ENCODE data around the gene DARS1. TPM values are rescaled to one million over a fixed set of nuclear protein-coding genes. Genes with fewer than 3 reads are reported as not detected.
"Not testable (repeated sequence)": the region's sequence is repeated elsewhere in the genome, so short reads cannot be mapped to it uniquely, and the experiment has no call there.

The DARS1 gene
- total RNA-seq, 4 donors from 2014 or later: 43.7 to 56.7 (median 50.3) TPM

- H3K27ac ChIP-seq: no peak overlapping the region
- peaks cover 0 to 21% (median 2%) of the 10 kb centered on the region in 4 donors for H3K4me1 ChIP-seq
- no peaks in the 10 kb centered on the region for H3K9me3 ChIP-seq
- H3K36me3 ChIP-seq: peaks cover 0 to 5% (median 0%) of the 10 kb centered on the region in 3 donors
- no peak overlapping the region for H3K4me3 ChIP-seq
- no peaks in the 10 kb centered on the region for H3K27me3 ChIP-seq
- TF ChIP-seq POLR2A (IDR thresholded peaks at IDR 0.05) (no peak), EP300 (IDR thresholded peaks at IDR 0.05) (no peak), CTCF (IDR thresholded peaks at IDR 0.05) (no peak)
- no peak for DNase-seq (ENCODE audit: low spot score in 2 of 2)
- WGBS, 2 donors: 96 to 98% methylated on average over 11 of the region's 11 CpGs
Observed at GRCh38 chr2:135963841-135964240, 21.6 kb downstream of the DARS1 start.

GRCh38 chr2:135962366-135963123 is 22.9 kb downstream of the DARS1 start:
- Histone ChIP-seq H3K27ac (no peak overlapping the region), H3K36me3 (peaks cover 0 to 3% (median 0%) of the 10 kb centered on the region in 3 donors), H3K4me1 (peaks cover 0 to 21% (median 2%) of the 10 kb centered on the region in 4 donors), H3K27me3 (no peaks in the 10 kb centered on the region), H3K4me3 (no peak overlapping the region), H3K9me3 (no peaks in the 10 kb centered on the region)
- 70% methylated on average over 4 of the region's 4 CpGs for WGBS, 2 donors
- no peak for DNase-seq (ENCODE audit: low spot score in 2 of 2)
- TF ChIP-seq CTCF (IDR thresholded peaks at IDR 0.05): no peak
- TF ChIP-seq EP300 (IDR thresholded peaks at IDR 0.05): no peak
- TF ChIP-seq POLR2A (IDR thresholded peaks at IDR 0.05): no peak

- Histone ChIP-seq H3K4me1 (peaks cover 0 to 21% (median 2%) of the 10 kb centered on the region in 4 donors), H3K27me3 (no peaks in the 10 kb centered on the region), H3K9me3 (no peaks in the 10 kb centered on the region), H3K36me3 (peaks cover 0 to 7% (median 0%) of the 10 kb centered on the region in 3 donors), H3K4me3 (no peak overlapping the region), H3K27ac (peak overlapping the region in 2 of 4 donors; percentile 7 to 47)
- DNase-seq (ENCODE audit: low spot score in 2 of 2): no peak
- WGBS, 2 donors: 44 to 47% methylated on average over 5 of the region's 5 CpGs
- TF ChIP-seq CTCF (IDR thresholded peaks at IDR 0.05) (no peak), POLR2A (IDR thresholded peaks at IDR 0.05) (no peak), EP300 (IDR thresholded peaks at IDR 0.05) (no peak)
Observed at GRCh38 chr2:135960656-135961551, 24.5 kb downstream of the DARS1 start.

- Histone ChIP-seq H3K9me3 (no peaks in the 10 kb centered on the region), H3K27me3 (no peaks in the 10 kb centered on the region), H3K36me3 (peaks cover 0 to 8% (median 0%) of the 10 kb centered on the region in 3 donors), H3K4me1 (peaks cover 0 to 21% (median 2%) of the 10 kb centered on the region in 4 donors), H3K4me3 (no peak overlapping the region), H3K27ac (no peak overlapping the region)
- TF ChIP-seq POLR2A (IDR thresholded peaks at IDR 0.05): no peak
- TF ChIP-seq EP300 (IDR thresholded peaks at IDR 0.05): no peak
- no peak for TF ChIP-seq CTCF (IDR thresholded peaks at IDR 0.05)
- DNase-seq (ENCODE audit: low spot score in 2 of 2): no peak
- 72 to 80% methylated on average over 5 of the region's 5 CpGs for WGBS, 2 donors
Observed at GRCh38 chr2:135960150-135960549, 25.3 kb downstream of the DARS1 start.

- WGBS, 2 donors: 95 to 96% methylated on average over 6 of the region's 6 CpGs
- DNase-seq (ENCODE audit: low spot score in 2 of 2); H3K4me3 ChIP-seq; H3K9me3 ChIP-seq; H3K27me3 ChIP-seq; H3K27ac ChIP-seq; H3K36me3 ChIP-seq: not testable (repeated sequence)
- H3K4me1 ChIP-seq: peaks cover 0 to 21% (median 2%) of the 10 kb centered on the region in 4 donors
Observed at GRCh38 chr2:135958927-135959326, 26.5 kb downstream of the DARS1 start.

All from tibial nerve (tissue), 4 donors.